ENCODE data around the gene STX1A.
"Not testable (repeated sequence)": the region's sequence is repeated elsewhere in the genome, so short reads cannot be mapped to it uniquely, and the experiment has no call there.

The STX1A gene

DNA sequence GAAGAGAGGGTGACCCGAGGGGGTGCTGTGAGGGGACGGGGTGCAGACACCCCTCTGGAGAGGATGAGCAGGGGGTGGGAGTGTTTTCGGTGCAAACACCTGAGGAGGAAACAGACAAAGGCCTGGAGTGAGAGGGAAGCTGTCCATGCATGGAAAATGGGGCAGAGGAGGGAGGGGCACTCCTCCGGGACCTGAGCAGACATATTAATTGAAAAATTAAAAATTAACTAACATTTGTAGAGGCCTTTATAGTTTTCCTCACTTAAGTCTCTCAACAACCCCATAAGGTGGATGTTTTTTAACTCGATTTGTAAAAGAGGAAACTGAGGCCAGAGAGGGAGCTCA lies 50.6 kb downstream of the STX1A start:
- H3K27ac ChIP-seq, result peak overlapping the region; percentile 84
- TF ChIP-seq, protein P1, sequence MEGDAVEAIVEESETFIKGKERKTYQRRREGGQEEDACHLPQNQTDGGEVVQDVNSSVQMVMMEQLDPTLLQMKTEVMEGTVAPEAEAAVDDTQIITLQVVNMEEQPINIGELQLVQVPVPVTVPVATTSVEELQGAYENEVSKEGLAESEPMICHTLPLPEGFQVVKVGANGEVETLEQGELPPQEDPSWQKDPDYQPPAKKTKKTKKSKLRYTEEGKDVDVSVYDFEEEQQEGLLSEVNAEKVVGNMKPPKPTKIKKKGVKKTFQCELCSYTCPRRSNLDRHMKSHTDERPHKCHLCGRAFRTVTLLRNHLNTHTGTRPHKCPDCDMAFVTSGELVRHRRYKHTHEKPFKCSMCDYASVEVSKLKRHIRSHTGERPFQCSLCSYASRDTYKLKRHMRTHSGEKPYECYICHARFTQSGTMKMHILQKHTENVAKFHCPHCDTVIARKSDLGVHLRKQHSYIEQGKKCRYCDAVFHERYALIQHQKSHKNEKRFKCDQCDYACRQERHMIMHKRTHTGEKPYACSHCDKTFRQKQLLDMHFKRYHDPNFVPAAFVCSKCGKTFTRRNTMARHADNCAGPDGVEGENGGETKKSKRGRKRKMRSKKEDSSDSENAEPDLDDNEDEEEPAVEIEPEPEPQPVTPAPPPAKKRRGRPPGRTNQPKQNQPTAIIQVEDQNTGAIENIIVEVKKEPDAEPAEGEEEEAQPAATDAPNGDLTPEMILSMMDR (conservative IDR thresholded peaks at IDR 0.05), result no peak

DNA sequence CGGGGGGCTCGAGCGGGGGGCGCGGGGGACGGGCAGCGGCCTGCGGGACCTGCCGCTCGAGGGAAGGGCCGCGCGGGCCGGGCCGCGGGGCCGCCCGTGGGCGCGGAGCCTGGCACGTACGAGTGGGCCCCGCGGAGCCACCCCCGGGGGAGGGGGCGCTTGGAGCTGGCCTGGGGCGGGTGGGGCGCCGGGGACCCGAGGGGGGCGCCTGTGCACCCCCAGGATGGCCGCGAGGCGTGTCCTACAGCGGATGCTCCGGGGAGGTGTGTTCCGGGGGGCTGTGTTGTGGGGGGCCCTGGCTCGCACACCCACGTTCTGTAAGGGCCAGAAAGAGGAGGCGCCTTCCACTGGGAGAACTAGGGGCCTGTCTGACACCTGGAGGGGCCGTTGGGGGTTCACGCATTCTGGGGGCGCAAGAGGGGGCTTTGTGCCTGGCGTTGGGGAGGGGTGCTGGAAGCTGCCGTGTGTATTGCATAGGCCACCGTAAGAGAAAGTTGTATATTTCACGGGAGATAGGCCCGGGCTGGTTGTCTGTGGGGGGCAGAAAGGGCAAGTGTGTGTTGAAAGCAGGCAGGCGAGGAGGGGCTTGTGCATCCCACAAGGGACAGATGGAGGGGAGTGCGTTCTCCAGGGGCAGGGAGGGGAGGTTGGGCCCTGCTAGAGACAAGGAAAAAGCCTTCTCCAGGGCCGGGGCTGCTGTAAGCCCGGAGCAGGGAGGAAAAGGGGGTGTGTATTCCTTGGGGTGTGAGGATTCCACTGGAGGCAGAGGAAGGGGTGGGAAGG lies 51.2 kb downstream of the STX1A start:
- TF ChIP-seq, protein P1 (conservative IDR thresholded peaks at IDR 0.05), result no peak
- H3K27ac ChIP-seq, result peak overlapping the region; percentile 84

DNA sequence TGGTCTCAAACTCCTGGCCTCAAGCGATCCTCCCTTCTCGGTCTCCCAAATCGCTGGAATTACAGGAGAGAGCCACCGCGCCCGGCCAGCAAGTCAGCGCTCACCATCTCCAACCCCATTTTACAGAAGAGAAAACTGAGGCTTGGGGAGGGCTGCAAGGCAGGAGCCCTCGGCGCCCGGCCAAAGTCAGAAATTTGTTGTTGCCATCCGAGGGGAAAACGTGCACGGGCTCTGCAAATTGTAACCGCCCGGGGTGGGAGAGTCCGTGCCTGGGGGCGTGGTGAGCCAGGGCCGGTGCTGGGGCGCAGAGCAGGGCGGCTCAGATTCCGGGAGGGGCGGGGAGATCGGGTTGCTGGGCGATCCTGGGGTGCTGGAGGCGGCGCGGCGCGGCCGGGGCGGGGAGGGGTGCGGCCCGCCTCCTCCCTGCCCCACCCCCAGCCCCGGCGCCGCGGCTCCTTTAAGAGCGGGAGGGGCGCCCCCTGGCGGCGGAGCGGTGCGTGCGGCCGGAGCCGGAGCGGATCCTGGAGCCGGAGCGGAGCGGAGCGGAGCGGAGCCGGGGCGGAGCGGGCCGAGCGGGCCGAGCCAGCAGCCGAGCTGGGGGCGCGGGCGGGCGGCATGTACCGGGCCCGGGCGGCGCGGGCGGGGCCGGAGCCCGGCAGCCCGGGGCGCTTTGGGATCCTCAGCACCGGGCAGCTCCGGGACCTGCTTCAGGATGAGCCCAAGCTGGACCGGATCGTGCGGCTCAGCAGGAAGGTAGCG lies 51.9 kb downstream of the STX1A start, which contains the start of gene VPS37D:
Gene VPS37D (plus strand): TSS at position 488 of the 759 bp plus-strand sequence. CDS start 128 bp downstream, at position 616.
- TF ChIP-seq, protein P1 (conservative IDR thresholded peaks at IDR 0.05), result peak; percentile 97
- peak within 1 kb of the TSS; percentile 84 for H3K27ac ChIP-seq

DNA sequence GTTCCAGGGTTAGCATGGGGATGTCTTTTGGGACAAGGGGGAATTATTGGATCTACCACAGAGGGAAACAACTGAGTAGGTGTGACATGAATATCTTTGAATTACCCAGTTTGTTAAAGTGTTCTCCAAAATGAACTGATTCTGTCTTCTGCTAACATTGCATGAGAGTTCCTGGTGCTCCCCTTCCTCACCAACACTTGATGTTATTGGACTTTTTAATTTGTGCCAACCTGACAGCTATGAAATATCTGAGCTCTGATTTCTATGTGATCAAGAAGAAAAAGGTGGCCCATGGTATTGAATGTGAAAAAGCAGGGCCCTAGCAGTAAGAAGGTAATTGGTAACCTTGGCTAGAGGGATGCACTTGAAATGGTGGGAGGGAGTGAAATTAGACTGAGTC lies 56.4 kb downstream of the STX1A start:
- H3K27ac ChIP-seq, result no peak overlapping the region
- TF ChIP-seq, protein P1 (conservative IDR thresholded peaks at IDR 0.05), result no peak

DNA sequence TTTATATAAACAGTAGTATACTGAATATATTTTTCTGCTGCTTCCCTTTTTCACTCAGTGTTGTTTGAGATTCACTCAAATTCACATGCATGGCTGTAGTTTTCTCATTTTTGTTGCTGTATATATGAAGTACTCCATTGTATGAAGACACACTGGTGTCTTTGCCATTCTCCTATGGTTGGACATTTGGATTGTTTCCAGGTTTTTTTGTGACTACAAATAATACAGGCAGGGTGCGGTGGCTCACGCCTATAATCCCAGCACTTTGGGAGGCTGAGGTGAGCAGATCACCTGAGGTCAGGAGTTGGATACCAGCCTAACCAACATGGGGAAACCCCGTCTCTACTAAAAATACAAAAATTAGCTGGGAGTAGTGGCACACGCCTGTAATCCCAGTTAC lies 58.9 kb downstream of the STX1A start:
- not testable (repeated sequence) for H3K27ac ChIP-seq

DNA sequence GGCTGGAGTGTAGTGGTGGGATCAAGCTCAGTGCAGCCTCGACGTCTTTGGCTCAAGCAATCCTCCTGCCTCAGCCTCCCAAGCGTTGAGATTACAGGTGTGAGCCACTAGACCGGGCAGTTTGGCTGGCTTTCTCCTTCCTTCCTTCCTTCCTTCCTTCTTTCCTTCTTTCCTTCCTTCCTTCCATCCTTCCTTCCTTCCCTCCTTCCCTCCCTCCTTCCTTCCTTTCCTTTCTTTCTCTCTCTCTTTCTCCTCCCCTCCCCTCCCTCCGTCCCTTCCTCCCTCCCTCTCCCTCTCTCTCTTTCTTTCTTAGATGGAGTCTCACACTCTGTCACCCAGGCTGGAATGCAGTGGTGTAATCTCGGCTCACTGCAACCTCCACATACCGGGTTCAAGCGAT lies 59.5 kb downstream of the STX1A start:
- no peak overlapping the region for H3K27ac ChIP-seq
- TF ChIP-seq, protein P1 (conservative IDR thresholded peaks at IDR 0.05), result no peak

DNA sequence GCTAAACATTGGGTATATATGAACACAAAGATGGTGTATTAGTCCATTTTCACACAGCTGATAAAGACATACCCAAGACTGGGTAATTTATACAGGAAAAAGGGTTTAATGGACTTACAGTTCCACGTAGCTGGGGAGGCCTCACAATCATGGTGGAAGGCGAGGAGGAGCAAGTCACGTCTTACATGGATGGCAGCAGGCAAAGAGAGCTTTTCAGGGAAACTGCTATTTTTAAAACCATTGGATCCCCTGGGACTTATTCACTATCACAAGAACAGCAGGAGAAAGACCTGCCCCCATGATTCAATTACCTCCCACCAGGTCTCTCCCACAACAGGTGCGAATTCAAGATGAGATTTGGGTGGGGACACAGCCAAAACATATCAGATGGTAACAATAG lies 64.2 kb downstream of the STX1A start:
- H3K27ac ChIP-seq, result not testable (repeated sequence)

DNA sequence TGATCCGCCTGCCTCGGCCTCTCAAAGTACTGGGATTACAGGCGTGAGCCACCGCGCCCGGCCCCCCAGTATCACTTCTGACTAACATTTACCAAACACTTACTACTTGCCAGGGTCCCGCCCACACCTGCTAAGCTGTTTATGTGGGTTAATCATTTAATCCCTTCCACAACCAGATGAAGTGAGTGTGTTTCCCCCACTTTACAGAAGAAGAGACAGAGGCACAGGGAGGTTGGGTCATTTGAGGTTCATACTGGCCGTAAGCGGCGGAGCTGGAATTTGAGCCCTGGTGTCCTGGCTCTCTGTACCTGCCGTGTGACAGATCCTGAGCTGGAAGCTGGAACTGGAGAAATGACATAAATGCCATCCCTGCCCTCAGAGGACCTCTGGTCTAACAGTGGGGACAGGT lies 66.9 kb downstream of the STX1A start:
- TF ChIP-seq, protein P1 (conservative IDR thresholded peaks at IDR 0.05), result no peak

More for the DNA sequence above, 66.9 kb downstream of the STX1A start:
- no peak overlapping the region for H3K27ac ChIP-seq
